Testis (tissue), 3 donors: ENCODE data around the gene BAHCC1. TPM values are rescaled to one million over a fixed set of nuclear protein-coding genes. Genes with fewer than 3 reads are reported as not detected.

ENCODE experiments used
- DNase-seq: peaks from one replicate; pipeline ENCODE4 v3.0.0-alpha.2; 2019
- H3K27ac ChIP-seq, 2 donors: fragments of 200-600 bp; sonication (generic); one replicate each; pipeline ENCODE4 v1.5.1; 2019
- H3K27me3 ChIP-seq: fragments of 200-600 bp; sonication (generic); one replicate; pipeline ENCODE4 v1.5.1; 2019
- H3K36me3 ChIP-seq: fragments of 200-600 bp; sonication (generic); one replicate; pipeline ENCODE4 v1.5.1; 2017; ENCODE audit warnings: low read depth; ENCODE audit errors: missing control alignments
- H3K4me1 ChIP-seq: fragments of 200-600 bp; sonication (generic); one replicate; pipeline ENCODE4 v1.5.1; 2019
- H3K4me3 ChIP-seq, 2 donors: fragments of 200-600 bp; sonication (generic); one replicate each; pipeline ENCODE4 v1.5.1; 2017 to 2019
- H3K9me3 ChIP-seq: fragments of 200-600 bp; sonication (generic); one replicate; pipeline ENCODE4 v1.5.1; 2017
- POLR2A ChIP-seq: fragments of 450-650 bp; IDR thresholded peaks from one replicate; pipeline ENCODE4 v1.6.1; 2017; ENCODE audit warnings: antibody characterized with exemption, mild to moderate bottlenecking, moderate library complexity
- WGBS, 2 donors: methylation state at CpG; one replicate each; pipeline ENCODE4 v1.1.5; 2018; 5-methylcytosine and 5-hydroxymethylcytosine counted together
- intact Hi-C: fragments of 100-400 bp; cut with DNase I; formaldehyde crosslinking; loops from one replicate; pipeline ENCODE4 v1.15.1; 2023; ENCODE audit warnings: low total_unique reads
- polyA plus RNA-seq: library from polyadenylated mRNA; stranded (reverse); fragments of 350-450 nt; fragmentation: Illumina TruSeq; extraction: RNeasy Lipid Tissue Mini Kit (QIAGEN cat#74804); gene quantifications from one replicate; pipeline ENCODE4 v1.2.3, GENCODE V29; 2014; ENCODE audit warnings: low read depth, low replicate concordance; ENCODE audit not compliant: insufficient read depth
- total RNA-seq, 2 donors: library from RNA; depleted of rRNA; stranded (reverse); fragments of >200 nt; gene quantifications; one replicate each; pipeline ENCODE4 v1.2.3, GENCODE V29; 2016
- TF ChIP-seq, protein P1 (sequence below), 3 experiments: fragments of 450-650 bp in 2 of 3; fragments of 200-600 bp in 1 of 3; sonication (generic) in 1 of 3; IDR thresholded peaks; one replicate each; pipeline ENCODE4 v1.5.1; 2016 to 2019; ENCODE audit warnings: antibody characterized with exemption in 3 of 3, mild to moderate bottlenecking in 2 of 3, moderate library complexity in 1 of 3

Gene BAHCC1
- total and polyA plus RNA-seq, 3 donors from 2014 or later: 11.3 to 30.2 (median 29.2) TPM

DNA sequence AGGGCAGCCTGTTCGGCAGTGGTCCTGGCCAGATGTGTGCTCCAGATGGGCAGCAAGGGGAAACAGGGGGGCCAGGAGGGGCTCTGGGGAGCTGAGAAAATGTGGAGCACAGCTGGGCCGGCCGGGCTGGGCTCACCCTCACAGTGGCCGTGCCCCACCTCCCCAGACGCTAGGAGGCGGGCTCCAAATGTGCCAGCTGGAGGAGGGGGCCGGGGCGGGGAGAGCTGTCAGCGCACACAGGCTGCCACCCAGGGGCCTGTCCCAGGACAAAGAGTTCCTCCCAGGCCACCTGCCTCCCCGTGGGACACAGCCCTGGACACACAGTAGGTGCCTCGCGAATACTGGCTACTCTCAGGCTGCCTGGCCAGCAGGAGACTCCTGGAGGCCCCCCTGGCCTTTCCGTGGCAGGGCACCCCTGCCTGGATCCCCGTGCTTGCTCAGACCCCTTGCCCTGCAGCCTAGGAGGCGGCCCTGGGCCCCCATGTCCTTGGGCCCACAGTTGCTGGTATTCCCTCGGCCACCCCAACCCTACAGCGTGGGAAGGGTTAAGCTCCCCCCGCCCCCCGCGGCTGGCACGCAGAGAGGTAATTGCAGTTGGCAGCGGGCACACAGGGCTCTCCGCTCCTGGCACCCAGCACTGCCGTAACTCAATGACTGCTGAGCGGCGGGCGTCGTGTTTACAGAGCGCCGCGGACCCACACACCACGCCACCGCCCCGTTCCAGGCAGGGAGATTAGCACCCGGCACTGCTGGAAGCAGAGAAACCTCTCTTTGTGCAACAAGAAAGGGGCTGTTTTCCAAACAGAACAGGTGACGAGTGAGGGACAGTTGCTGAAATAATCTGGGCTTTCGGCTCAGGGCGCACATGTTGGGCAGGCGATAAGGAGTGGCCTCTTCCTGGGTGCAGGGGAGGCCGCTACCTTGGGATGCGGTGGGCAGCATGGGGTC lies 32.2 kb downstream of the BAHCC1 start:
- Histone ChIP-seq H3K27me3 (no peaks in the 10 kb centered on the region), H3K36me3 (no peaks in the 10 kb centered on the region), H3K9me3 (no peaks in the 10 kb centered on the region), H3K4me3 (no peak overlapping the region), H3K4me1 (peaks cover 42% of the 10 kb centered on the region), H3K27ac (no peak overlapping the region)
- 76 to 95% methylated on average over 25 to 41 of the region's 41 CpGs for WGBS, 2 donors
- no peak for TF ChIP-seq POLR2A
- TF ChIP-seq, protein P1, sequence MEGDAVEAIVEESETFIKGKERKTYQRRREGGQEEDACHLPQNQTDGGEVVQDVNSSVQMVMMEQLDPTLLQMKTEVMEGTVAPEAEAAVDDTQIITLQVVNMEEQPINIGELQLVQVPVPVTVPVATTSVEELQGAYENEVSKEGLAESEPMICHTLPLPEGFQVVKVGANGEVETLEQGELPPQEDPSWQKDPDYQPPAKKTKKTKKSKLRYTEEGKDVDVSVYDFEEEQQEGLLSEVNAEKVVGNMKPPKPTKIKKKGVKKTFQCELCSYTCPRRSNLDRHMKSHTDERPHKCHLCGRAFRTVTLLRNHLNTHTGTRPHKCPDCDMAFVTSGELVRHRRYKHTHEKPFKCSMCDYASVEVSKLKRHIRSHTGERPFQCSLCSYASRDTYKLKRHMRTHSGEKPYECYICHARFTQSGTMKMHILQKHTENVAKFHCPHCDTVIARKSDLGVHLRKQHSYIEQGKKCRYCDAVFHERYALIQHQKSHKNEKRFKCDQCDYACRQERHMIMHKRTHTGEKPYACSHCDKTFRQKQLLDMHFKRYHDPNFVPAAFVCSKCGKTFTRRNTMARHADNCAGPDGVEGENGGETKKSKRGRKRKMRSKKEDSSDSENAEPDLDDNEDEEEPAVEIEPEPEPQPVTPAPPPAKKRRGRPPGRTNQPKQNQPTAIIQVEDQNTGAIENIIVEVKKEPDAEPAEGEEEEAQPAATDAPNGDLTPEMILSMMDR (IDR thresholded peaks at IDR 0.05): no peak
- DNase-seq: no peak
- intact Hi-C loops: no loop called here

- DNase-seq: no peak
Measured at GRCh38 chr17:81428121-81428515, 32.9 kb downstream of the BAHCC1 start.

DNA sequence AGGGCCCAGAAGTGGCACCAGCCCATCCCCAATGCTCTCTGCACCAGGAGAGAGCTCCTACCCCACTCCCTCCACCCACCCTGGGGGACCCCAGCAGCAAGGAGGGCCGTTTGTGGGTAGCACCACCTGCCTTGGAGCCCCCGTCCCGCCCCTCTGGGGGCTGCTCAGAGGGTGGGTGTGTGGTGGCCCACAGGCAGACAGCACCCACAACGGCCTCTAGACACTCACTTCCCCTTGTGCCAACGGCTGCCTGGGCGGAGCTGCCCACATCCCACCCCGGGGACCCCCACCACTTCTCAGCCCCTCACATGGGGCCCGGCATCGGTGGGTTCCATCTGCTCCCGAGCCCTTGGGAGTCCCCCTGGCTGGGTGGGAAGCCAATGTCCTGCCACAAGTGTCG lies 33.3 kb downstream of the BAHCC1 start:
- WGBS, 2 donors: 67 to 80% methylated on average over 1 to 11 of the region's 11 CpGs
- intact Hi-C loops: no loop called here
- no peak for DNase-seq
- no peak for TF ChIP-seq POLR2A
- TF ChIP-seq, protein P1 (IDR thresholded peaks at IDR 0.05): no peak
- Histone ChIP-seq H3K36me3 (no peaks in the 10 kb centered on the region), H3K27me3 (no peaks in the 10 kb centered on the region), H3K4me1 (peaks cover 31% of the 10 kb centered on the region), H3K9me3 (no peaks in the 10 kb centered on the region), H3K4me3 (no peak overlapping the region), H3K27ac (no peak overlapping the region)

More at GRCh38 chr17:81428121-81428515, 32.9 kb downstream of the BAHCC1 start:
- Histone ChIP-seq H3K4me1 (peaks cover 35% of the 10 kb centered on the region), H3K9me3 (no peaks in the 10 kb centered on the region), H3K27ac (no peak overlapping the region), H3K27me3 (no peaks in the 10 kb centered on the region), H3K36me3 (no peaks in the 10 kb centered on the region), H3K4me3 (no peak overlapping the region)
- intact Hi-C loops: no loop called here
- TF ChIP-seq, protein P1 (IDR thresholded peaks at IDR 0.05): no peak
- TF ChIP-seq POLR2A: no peak
- 77 to 80% methylated on average over 2 to 11 of the region's 12 CpGs for WGBS, 2 donors

DNA sequence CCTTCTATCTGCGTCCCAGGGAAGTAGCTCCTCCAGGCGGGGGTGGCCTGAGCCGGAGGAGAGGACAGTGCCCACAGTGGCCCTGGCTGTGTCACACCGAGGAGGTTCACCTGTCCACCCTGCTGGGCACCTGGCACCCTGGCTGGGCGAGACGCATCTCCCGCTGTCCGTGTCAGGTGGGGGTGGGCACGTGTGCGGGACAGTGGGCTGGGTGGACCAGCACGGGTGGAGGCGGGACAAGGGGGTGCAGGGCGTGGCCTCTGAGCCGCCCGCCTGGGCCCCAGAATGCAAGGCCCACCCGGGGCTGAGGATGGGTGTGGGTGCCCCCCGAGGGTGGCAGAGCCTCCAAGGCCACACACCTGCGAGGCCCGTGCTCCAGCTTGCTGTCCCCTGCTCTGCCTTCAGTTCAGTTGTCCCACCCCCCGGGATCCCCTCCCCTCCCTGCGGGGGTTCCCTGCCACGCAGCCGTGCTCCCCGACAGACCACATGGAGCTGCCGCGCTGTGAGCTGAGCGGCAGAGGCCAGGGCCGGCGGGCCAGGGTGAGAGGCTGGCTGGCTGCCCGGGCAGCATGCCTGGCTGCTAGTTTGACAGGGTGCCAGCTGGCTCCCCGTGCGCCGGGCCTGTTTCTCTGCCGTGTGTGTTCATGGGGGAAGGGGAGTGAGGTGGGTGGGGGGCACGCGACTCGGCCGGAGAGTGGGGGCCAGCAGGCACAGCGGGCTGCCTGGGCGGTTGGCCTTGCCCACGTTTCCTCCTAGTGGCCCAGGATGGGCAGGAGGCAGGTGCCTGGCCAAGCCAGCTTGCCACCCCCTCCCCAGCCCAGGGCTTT lies 33.9 kb downstream of the BAHCC1 start:
- H3K27me3 ChIP-seq: no peaks in the 10 kb centered on the region
- TF ChIP-seq, protein P1 (IDR thresholded peaks at IDR 0.05): no peak
- TF ChIP-seq POLR2A: no peak
- H3K36me3 ChIP-seq: no peaks in the 10 kb centered on the region
- H3K4me3 ChIP-seq: no peak overlapping the region
- H3K27ac ChIP-seq: no peak overlapping the region
- intact Hi-C loops: no loop called here
- DNase-seq: peak; percentile 83
- H3K4me1 ChIP-seq: peaks cover 25% of the 10 kb centered on the region
- H3K9me3 ChIP-seq: no peaks in the 10 kb centered on the region
- WGBS, 2 donors: 37 to 46% methylated on average over 2 to 32 of the region's 41 CpGs
